GM19468 (cell line): Measurements from ENCODE around the gene KCNK5.

Experiments used
- ATAC-seq: cut with Tn5 transposase; IDR thresholded peaks from one replicate; pipeline ENCODE4 v1.9.1; 2021; ENCODE audit warnings: mild to moderate bottlenecking, moderate library complexity, moderate number of reproducible peaks; ENCODE audit not compliant: unreplicated experiment; ENCODE audit errors: extremely low read depth

The KCNK5 gene

DNA sequence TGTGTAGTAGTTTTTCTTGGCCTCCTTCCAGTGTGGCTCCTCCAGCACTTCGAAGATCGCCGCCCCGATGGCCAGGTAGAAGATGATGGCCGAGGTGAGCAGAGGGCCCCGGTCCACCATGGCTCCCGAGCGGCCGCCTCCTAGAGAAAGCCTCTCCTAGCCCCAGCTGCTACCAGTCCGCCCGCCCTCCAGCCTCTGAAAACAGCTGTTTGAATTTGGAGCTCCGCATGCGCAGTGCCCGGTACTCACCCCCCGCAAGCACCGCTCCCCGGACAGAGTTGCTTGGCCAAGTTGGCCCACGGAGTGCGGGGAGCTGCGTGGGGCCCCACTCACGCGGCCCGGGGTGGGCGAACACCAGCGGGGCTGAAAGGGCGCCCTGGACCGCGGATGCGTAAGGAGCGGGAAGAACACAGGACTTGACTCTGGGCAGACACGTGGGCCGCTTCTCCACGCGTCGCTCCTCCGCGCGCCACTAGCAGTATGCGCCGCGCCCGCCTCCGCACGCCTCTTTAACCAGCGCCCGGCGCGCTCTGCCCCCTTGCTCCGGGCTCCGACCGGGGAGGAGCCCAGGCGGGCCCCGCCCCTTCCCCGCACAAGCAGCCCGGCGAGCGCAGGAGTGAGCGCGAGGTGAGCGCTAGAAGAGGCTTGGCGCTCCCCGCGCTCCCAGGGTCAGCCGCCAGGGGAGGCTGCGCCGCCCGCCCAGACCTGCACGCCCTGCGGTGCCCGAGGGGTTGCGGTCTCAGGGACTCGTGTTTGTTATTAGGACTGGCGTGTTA, at the start of gene KCNK5:
Gene KCNK5 (minus strand): TSS at position 484 of the 776 bp plus-strand sequence. CDS start 364 bp downstream, at position 120.
- no peak for ATAC-seq

DNA sequence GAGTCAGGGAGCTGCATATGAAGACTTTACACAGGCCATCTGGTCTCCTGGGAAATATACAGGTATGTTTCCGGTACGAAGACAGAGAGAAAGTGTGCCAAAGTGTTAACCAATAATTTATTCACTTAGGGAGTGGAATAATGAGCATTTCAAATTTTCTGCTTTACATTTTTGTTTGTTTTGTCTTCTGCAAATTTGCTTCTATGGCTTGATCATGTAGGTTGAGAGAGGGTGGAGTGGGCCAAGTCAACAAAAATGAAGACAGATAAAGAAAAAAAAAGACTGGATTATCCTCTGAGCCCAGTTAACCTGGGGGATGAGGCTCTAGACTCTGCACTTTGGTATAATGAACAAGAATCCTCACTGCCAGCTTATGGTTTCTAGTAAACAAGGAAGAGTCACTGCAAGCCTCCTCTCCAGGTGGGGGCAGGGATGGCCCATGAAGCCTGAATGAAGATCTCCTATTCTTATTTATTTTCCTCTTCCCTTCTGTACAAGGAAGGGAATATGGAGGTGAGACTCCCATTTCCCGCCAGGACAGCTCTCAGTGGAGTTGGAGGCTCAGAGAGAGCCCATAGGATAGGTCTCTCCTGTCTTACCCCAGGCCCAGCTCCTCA, 47.2 kb upstream of the KCNK5 start:
- ATAC-seq: no peak

DNA sequence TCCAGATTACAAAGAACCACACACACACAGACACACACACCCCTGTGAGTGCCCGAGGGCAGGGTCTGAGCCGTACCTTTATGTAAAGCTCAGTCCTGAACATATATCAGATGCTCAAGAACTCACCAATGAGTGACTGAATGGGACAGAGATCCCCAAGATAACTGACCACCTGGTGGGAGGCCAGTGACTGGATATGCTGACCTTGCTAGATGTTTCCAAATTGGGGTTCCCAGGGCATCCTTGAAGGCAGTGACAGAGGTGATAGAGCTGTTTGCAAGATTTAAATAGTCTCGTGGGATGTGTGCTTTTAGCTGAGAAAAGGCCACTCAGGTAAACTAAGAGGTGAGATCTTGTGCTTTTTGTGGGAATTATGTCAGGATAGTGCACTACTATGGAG, 45.6 kb upstream of the KCNK5 start:
- no peak for ATAC-seq

GRCh38 chr6:39274471-39274870, 45.2 kb upstream of the KCNK5 start:
- no peak for ATAC-seq

DNA sequence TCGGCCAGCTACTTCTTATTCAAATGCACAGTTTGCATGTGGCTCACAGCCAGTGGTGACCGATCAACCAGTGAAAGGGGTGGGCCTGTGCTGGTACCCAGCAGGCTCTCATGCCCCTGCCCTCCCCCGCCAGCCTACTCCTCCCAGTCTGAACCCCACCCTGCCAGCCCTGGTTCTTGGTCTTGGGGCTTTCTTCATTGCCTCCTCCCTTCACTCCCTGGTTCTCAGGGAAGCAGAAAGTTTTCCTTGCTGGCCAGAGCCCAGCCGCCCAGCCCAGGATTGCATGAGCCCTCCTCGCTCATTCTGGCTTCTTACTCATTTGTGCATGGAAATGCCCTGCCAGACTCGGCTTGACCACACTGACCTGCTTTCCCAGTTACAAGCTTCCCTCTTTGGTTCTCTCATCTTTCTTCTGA, 44.1 kb upstream of the KCNK5 start:
- ATAC-seq: no peak

GRCh38 chr6:39269961-39270360, 40.7 kb upstream of the KCNK5 start:
- ATAC-seq: no peak

- ATAC-seq: no peak
Observed at GRCh38 chr6:39268721-39269120, 39.4 kb upstream of the KCNK5 start.

DNA sequence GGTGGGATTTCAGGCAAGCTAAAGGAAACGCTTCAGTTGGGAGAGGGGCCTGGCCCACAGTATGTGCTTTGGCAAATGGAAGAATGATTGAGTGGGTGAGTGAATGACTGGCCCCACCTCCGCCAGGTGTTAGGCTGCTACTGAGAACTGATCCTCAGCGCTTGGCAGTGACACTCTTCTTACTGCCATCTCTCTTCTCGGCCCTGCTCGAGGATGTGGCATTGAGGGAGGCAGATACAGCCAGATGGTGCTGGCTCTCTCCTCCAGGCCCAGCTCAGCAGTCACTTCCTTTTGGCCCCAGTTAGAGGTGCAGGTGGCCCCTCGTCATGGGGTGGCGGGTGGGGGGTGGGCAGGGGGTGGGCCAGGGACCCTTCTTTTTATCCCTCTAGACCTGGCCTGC, 38.9 kb upstream of the KCNK5 start:
- no peak for ATAC-seq

- ATAC-seq: no peak
Observed at GRCh38 chr6:39266782-39267355, 37.6 kb upstream of the KCNK5 start.

DNA sequence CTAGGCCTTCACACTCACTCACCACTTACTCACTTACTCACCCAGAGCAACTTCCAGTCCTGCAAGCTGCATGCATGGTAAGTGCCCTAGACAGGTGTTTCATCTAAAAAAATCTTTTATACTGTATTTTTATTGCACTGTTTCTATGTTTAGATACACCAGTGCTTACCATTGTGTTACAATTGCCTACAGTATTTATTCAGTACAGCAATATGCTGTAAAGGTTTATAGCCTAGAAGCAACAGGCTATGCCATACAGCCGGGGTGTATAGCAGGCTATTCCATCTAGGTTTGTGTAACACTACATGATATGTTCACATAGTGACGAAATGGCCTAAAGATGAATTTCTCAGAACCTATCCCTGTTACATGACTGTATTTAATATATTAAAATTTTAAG, 37.1 kb upstream of the KCNK5 start:
- ATAC-seq: no peak

DNA sequence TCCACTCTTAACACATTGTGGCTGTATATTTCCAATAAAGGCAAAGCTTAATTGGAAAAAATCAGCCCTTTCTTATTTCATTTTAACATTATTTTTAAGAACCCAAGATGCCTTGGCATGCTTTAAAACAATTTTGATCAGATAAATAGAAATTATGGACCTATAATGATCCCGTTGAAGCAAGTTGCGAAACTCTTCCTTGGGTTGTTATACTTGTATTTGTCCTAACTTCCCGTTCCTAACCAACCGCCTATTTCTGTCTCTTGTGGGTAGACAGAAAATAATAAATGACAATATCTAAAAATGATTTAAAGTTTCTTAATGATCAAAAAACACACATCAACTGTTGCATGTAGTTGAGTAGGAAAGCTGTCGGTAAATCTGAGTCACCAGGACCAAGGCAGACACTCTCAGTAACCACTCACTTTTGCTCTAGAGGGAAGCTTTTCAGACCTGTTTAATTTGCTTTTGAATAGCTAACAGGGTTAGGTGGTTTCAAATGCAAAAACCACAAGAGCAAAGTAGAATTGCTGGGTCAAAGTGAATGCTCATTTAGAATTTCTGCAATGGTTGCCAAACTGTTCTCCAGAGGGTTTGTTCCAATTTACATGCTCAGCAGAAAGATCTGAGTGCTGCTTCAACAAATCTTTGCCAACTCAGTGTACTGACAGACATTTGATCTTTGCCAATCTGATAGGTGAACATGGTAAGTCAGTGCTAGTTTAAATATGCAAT, 34.2 kb upstream of the KCNK5 start:
- no peak for ATAC-seq

- no peak for ATAC-seq
Observed at GRCh38 chr6:39261751-39262150, 32.5 kb upstream of the KCNK5 start.

GRCh38 chr6:39260953-39261352, 31.7 kb upstream of the KCNK5 start:
- ATAC-seq: no peak

- ATAC-seq: no peak
Observed at GRCh38 chr6:39260456-39260855, 31.2 kb upstream of the KCNK5 start.

DNA sequence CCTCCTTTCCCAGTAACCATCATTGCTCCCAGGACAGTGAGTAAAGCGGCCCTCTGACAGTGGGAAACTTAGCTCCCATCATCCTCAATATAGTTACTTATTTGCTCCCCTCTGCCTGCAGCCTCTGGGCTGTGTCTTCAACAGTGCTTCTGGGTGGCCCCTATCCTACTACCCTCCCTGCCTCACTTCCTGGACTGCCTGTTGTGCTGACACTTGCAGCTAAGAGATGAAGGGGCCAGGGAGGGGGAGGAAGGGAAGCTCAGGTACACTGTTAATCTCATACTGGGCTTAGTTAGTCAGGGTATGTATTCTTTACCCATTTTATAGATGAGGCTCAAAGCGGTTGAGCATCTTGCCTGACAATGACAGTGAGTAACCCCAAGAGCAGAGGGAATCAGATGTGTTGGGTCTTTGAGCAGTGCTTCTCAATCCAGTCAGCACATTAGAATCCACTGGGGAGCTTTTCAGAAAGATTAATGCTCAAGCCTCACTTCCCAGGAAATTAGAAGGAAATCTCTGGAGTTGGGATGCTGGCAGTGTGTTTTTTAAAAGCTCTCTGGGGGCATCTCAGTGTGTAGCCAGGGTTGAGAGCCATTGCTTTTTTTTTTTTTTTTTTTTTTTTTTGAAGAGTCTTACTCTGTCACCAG, 27.1 kb upstream of the KCNK5 start:
- ATAC-seq: no peak

- ATAC-seq: no peak
Observed at GRCh38 chr6:39254999-39255535, 25.8 kb upstream of the KCNK5 start.

DNA sequence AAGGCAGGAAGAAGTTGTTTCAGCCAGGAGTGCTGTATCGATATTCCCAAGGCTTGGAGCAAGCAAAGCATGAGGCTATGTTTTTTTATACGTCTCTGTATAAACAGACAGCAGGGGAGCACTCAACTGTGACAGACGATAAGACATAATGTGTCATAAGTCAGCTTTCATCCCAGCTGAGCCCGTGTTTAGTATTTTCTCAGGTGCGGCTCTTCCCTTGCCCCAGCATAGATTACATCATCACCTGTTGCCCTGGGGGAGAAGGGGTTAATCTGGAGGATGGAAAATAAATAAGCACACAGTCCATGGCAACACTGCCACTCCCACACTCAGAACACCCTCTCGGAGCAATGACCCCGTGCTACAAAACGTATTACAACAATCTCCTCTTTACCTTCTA, 22.1 kb upstream of the KCNK5 start:
- ATAC-seq: no peak

GRCh38 chr6:39250507-39250906, 21.2 kb upstream of the KCNK5 start:
- no peak for ATAC-seq

- ATAC-seq: no peak
Observed at GRCh38 chr6:39249278-39249677, 20.0 kb upstream of the KCNK5 start.

- no peak for ATAC-seq
Observed at GRCh38 chr6:39247667-39248194, 18.5 kb upstream of the KCNK5 start.
